ENCODE measurements around the gene WDR31.

Gene WDR31

DNA sequence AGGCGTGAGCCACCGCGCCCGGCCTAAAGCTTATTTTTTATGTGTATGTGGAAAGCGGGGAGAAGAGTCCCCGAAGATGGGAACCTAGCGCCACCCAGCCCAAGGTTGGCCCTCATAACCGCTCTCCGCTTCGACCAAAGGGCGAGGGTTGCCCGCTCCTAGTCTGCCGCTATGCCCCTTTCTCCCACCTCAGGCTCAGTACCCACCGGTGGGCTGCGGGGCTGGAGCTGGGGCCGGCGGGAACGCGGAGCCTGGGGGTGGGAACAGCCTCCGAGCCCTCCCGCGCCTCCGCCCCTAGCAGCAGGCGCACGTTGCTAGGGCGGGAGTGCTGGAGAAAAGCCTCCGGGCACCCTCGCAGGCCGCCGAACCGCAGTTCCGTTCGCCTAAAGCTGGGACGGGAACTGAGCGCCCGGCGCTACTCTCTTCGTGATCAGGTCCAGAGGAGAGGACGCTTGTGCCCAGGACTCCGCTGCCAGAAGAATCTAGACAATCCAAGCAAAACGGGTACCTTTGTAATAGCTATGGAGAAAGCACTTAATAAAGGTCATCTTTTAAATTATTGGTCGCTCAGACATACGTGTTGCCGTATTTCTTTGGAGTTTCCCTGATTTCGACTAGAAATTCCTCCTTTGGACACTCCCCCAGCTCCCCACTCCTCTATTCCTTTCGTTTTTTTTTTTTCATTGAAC is at the start of gene WDR31:
TSS of gene WDR31 (minus strand) at position 265 of the 689 bp plus-strand sequence. CDS start 8,253 bp downstream, outside the sequence.
- Histone ChIP-seq H3K36me3 (ENCODE audit: control insufficient read depth, insufficient read depth, low read length) (no peaks in the 10 kb centered on the region), H3K27me3 (replicated peaks; ENCODE audit: control insufficient read depth, insufficient read depth, low read length) (no peaks in the 10 kb centered on the region), H3K4me3 (replicated peaks; ENCODE audit: low read depth, low read length) (peak within 1 kb of the TSS; percentile 73)
- peak; percentile 91 for DNase-seq (ENCODE audit: extremely low read depth, insufficient read length)
- TF ChIP-seq, protein P1, sequence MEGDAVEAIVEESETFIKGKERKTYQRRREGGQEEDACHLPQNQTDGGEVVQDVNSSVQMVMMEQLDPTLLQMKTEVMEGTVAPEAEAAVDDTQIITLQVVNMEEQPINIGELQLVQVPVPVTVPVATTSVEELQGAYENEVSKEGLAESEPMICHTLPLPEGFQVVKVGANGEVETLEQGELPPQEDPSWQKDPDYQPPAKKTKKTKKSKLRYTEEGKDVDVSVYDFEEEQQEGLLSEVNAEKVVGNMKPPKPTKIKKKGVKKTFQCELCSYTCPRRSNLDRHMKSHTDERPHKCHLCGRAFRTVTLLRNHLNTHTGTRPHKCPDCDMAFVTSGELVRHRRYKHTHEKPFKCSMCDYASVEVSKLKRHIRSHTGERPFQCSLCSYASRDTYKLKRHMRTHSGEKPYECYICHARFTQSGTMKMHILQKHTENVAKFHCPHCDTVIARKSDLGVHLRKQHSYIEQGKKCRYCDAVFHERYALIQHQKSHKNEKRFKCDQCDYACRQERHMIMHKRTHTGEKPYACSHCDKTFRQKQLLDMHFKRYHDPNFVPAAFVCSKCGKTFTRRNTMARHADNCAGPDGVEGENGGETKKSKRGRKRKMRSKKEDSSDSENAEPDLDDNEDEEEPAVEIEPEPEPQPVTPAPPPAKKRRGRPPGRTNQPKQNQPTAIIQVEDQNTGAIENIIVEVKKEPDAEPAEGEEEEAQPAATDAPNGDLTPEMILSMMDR (IDR thresholded peaks at IDR 0.05; ENCODE audit: insufficient read depth, low read length, poor library complexity, severe bottlenecking): peak; percentile 4

DNA sequence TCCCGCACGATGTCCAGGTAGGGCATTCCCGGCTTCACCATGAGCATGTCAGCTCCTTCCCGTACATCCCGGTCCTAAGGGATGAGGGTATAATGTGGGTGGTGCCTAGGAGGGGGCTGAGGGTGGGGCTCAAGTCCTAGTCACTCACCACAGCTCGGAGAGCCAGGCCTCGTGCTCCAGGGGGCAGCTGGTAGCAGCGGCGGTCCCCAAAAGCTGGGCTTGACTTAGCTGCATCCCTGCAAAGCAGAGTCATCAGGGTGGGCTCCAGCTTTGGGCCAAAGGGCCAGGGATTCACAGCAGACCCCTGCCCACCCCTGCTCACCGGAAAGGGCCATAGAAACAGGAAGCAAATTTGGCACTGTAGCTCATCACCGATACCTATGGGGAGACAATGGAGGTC is 49.4 kb upstream of the WDR31 start:
- TF ChIP-seq, protein P1 (IDR thresholded peaks at IDR 0.05; ENCODE audit: insufficient read depth, low read length, poor library complexity, severe bottlenecking): no peak
- H3K36me3 ChIP-seq (ENCODE audit: control insufficient read depth, insufficient read depth, low read length): peaks cover 12% of the 10 kb centered on the region
- no peaks in the 10 kb centered on the region for H3K27me3 ChIP-seq (replicated peaks; ENCODE audit: control insufficient read depth, insufficient read depth, low read length)
- no peak for DNase-seq (ENCODE audit: extremely low read depth, insufficient read length)
- H3K4me3 ChIP-seq (replicated peaks; ENCODE audit: low read depth, low read length): no peak overlapping the region

DNA sequence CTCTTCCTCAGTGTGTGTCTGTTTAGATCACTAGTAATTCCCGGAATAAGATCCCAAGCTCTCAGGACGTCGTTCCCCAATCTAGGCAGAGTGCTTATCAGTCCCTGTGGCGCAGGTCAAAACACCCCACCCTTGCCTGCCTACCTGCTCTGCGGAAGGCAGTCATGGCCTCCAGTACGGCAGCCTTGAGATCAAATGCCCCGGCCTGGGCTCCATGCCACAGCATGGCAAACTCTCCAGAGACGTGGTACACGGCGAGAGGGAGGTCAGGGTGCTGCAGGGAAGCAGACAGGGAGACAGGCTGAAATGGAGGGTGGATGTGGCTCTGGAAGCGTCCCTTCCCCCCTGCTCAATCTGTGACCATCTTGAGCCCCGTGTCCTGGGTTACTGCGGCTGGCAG is 48.8 kb upstream of the WDR31 start:
- Histone ChIP-seq H3K27me3 (replicated peaks; ENCODE audit: control insufficient read depth, insufficient read depth, low read length) (no peaks in the 10 kb centered on the region), H3K4me3 (replicated peaks; ENCODE audit: low read depth, low read length) (no peak overlapping the region), H3K36me3 (ENCODE audit: control insufficient read depth, insufficient read depth, low read length) (peaks cover 12% of the 10 kb centered on the region)
- TF ChIP-seq, protein P1 (IDR thresholded peaks at IDR 0.05; ENCODE audit: insufficient read depth, low read length, poor library complexity, severe bottlenecking): no peak
- DNase-seq (ENCODE audit: extremely low read depth, insufficient read length): no peak

DNA sequence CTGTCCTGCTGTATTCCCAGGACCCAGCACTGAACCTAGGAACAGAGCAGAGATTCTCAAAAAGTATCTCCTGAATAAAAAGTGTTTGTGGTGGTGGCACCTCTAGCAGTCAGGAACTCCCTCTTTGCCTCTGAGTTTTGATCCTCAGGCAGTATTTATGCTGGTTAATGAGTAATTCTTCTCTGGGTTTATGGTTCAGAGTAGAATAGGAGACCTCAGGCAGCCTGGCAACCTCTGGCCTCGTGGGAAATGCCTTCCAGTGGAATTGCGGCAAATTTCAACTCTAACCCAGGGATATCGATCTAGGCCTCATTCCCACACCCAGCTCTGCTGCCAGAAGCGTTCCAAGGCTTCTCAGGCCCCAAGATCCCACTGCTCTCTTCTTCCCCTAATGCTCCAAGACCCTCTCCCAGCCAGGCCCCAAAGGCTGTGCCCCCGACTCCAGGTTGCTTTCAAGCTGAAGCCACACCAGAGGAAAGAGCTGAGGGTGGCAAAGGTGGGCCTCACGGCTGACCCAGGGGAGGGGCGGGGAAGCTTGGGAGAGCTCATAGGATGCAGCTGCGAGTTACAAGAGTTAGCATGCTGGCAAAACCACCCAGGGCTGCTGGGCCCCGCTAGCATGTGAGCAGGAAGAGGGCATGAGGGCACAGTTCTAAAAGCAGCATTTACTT is 47.6 kb upstream of the WDR31 start:
- no peak overlapping the region for H3K4me3 ChIP-seq (replicated peaks; ENCODE audit: low read depth, low read length)

DNA sequence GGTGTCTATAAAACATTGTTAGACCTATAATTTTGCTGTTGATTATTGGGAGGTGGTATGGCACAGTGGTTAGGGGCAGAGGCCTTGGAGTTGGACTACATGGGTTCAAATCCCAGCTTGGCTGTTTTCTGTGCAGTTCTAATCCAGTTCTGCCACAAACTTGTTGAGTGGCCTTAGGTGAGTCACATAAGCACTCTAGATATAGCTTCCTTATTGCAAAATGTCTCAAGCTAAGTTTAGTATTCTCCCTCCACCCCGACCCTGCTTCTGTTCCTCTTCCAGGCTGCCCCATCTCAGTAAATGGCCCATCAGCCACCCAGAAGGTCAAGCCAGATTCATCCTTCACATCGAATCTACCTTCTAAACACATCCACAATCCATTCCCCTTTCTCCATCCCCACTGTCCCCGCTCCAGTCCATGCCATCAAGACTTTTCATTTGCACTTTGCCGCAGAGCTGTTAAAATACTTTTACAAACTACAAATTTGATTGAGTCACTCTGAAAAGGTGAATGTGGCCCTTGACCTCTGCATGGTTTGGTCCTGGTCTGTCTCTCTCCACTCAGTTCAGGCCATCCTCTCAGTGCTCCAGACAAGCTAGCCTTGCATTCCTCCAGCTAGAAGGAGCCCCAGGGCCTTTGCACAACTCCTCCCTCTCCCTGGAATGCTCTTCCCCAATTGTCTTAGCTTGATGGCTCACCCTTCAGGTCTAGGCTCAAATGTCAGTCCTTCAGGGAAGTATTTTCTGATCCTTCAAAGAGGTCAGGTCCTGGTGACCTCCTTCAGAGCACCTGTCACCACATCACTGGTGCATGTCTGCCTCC is 46.7 kb upstream of the WDR31 start:
- TF ChIP-seq, protein P1 (IDR thresholded peaks at IDR 0.05; ENCODE audit: insufficient read depth, low read length, poor library complexity, severe bottlenecking): no peak
- no peaks in the 10 kb centered on the region for H3K27me3 ChIP-seq (replicated peaks; ENCODE audit: control insufficient read depth, insufficient read depth, low read length)
- no peak for DNase-seq (ENCODE audit: extremely low read depth, insufficient read length)
- peaks cover 12% of the 10 kb centered on the region for H3K36me3 ChIP-seq (ENCODE audit: control insufficient read depth, insufficient read depth, low read length)
- no peak overlapping the region for H3K4me3 ChIP-seq (replicated peaks; ENCODE audit: low read depth, low read length)

More for the DNA sequence above, 47.6 kb upstream of the WDR31 start:
- Histone ChIP-seq H3K27me3 (replicated peaks; ENCODE audit: control insufficient read depth, insufficient read depth, low read length) (no peaks in the 10 kb centered on the region), H3K36me3 (ENCODE audit: control insufficient read depth, insufficient read depth, low read length) (peaks cover 12% of the 10 kb centered on the region)
- TF ChIP-seq, protein P1 (IDR thresholded peaks at IDR 0.05; ENCODE audit: insufficient read depth, low read length, poor library complexity, severe bottlenecking): no peak
- DNase-seq (ENCODE audit: extremely low read depth, insufficient read length): no peak

Measured in GM06990 (cell line).